GM08714 (cell line): ENCODE data around the gene TAX1BP3.
"Not testable (repeated sequence)": the region's sequence is repeated elsewhere in the genome, so short reads cannot be mapped to it uniquely, and the experiment has no call there.

ENCODE experiments used
- H3K4me3 ChIP-seq: fragments of 200-500 bp; sonication (Bioruptor generic); 2 replicates; pipeline ENCODE4 v1.5.1; 2014; ENCODE audit warnings: mild to moderate bottlenecking, low read length, inconsistent platforms
- ZNF274 ChIP-seq: IDR thresholded peaks from 2 replicates; pipeline ENCODE4 v1.6.1; 2012; ENCODE audit warnings: mild to moderate bottlenecking, low read depth, low read length

Gene TAX1BP3, protein sequence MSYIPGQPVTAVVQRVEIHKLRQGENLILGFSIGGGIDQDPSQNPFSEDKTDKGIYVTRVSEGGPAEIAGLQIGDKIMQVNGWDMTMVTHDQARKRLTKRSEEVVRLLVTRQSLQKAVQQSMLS

DNA sequence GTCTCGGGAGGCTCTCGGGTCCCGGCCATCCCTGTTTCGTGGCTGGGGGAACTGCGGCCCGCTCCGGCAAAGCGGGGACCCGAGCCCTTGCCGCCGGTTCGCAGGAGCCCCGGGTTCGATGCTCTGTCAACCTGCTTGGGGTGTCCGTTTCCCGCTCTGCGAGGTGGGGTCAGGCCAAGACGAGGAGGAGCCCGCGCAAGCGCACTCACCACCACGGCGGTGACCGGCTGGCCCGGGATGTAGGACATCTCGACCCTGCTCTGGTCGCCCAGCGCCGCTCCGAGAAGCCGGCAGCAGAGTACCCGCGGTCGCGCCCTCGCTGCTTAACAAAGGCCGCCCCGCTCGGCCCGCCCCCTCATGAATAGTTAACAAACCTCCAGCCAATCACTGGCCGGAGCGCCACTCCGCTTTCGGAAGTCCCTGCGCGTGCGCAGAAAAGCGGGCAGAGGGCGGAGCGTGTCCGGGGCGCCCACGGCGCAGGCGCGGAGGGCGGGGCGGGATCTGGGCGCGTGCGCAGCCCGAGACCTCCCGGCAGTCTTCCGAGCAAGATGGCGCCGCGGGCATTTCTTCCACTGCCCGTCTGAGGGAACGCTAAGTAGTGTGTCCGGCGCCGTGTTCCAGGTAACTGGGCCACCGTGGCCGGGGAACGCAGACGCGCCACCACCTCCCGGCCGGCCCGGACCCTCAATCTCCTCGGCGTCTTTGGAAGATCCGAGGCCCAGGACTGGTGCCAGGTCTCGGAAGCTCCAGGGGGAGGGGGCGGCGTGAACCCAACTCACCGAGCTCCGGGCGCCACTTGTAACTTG, at the start of gene TAX1BP3, which contains the start of gene EMC6:
Gene TAX1BP3 (minus strand): TSS at position 300 of the 806 bp plus-strand sequence. CDS start 52 bp downstream, at position 248.
Gene EMC6 (plus strand): TSS at position 534 of the 806 bp plus-strand sequence. CDS start 335 bp downstream, outside the sequence.
- no peak for TF ChIP-seq ZNF274
- peak within 1 kb of the TSS; percentile 87 for H3K4me3 ChIP-seq

DNA sequence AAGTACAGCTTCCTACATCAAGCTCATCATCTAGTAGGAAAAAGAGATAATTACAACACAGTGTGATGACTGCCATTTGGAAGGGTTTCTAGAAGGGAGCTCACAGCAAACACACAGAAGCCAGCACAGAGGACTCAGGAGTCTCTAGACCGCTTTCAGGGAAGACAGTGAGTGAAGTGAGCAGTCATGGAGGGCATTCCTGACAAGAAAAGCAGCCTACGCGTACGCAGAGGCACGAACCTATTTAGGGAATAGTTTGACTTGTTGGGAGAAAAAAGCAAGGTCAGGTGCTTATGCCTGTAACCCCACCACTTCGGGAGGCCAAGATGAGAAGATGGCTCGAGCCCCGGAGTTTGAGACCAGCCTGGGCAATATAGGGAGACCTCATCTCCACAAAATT, 46.9 kb upstream of the TAX1BP3 start:
- H3K4me3 ChIP-seq, result no peak overlapping the region
- TF ChIP-seq ZNF274, result no peak

DNA sequence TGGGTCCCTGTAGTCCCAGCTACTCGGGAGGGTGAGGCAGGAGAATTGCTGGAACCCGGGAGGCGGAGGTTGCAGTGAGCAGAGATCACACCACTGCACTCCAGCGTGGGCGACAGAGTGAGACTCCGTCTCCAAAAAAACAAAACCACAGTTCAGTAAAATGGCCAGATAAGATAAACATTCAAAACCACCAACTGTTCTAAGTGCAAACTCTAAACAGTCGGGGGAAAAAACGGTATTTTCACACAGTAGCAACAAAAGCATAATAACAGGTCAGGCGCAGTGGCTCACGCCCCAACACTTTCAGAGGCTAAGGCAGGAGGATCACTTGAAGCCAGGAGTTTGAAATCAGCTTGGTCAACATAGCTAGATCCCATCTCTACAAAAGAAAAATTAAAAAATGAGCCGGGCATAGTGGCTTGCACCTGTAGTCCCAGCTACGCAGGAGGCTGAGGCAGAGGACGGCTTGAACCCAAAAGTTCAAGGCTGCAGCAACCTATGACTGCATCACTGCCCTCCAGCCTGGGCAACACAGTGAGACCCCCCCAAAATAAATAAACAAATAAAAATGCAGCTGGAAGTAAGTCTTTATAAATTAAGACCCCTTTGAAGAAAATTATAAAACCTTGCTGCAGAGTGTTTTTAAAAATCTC, 44.6 kb upstream of the TAX1BP3 start:
- TF ChIP-seq ZNF274, result no peak
- no peak overlapping the region for H3K4me3 ChIP-seq

DNA sequence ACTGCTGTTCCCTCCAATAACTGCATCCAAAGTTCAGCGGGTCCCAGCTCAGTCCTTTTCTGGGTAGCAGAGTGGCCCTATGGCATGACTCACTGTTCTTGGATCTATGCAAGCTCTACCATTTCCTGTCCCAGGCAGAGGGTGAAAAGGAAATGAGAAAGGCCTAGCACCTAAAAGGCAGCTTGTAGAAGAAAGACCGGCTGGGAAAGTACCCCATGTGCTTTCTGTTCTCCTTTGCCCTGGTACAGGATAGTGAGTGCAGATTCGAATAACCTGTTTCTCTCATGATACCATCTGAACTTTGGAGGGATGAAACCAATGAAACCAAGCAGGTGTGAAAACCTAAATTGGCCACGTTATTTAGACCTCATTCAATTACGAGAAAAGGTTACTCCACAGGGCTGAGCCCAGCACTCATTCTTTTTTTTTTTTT, 42.6 kb upstream of the TAX1BP3 start:
- H3K4me3 ChIP-seq, result peak overlapping the region; percentile 40; the same call in 1 of the 2 replicates
- no peak for TF ChIP-seq ZNF274

DNA sequence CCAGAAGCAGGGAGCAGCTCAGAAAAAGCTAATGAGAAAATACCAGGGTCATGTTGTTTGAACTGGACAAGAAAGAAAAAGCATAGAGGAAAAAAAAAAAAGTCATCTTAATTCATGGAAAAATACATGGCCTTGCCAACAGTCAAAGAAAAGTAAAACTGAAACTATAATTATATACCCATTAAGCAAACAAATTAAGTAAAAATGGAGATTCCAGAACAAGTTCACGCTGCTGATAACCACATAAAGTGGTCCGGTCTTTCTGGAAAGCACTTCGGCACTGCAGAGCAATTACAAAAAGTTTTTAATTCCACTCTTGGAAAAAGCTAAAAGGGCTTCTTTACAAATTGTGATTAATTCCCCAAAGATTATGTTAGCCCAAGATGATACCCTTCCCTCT, 40.0 kb upstream of the TAX1BP3 start:
- no peak for TF ChIP-seq ZNF274
- no peak overlapping the region for H3K4me3 ChIP-seq

DNA sequence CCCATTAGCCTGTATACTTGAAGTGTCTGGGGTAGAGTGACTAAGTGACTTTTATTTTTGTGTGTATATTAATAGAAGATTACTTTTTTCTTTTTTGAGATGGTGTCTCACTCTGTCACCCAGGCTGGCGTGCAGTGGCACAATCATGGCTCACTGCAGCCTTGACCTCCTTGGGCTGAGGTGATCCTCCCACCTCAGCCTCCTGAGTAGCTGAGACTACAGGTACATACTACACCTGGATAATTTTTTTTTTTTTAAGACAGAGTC, 37.3 kb upstream of the TAX1BP3 start:
- not testable (repeated sequence) for H3K4me3 ChIP-seq

DNA sequence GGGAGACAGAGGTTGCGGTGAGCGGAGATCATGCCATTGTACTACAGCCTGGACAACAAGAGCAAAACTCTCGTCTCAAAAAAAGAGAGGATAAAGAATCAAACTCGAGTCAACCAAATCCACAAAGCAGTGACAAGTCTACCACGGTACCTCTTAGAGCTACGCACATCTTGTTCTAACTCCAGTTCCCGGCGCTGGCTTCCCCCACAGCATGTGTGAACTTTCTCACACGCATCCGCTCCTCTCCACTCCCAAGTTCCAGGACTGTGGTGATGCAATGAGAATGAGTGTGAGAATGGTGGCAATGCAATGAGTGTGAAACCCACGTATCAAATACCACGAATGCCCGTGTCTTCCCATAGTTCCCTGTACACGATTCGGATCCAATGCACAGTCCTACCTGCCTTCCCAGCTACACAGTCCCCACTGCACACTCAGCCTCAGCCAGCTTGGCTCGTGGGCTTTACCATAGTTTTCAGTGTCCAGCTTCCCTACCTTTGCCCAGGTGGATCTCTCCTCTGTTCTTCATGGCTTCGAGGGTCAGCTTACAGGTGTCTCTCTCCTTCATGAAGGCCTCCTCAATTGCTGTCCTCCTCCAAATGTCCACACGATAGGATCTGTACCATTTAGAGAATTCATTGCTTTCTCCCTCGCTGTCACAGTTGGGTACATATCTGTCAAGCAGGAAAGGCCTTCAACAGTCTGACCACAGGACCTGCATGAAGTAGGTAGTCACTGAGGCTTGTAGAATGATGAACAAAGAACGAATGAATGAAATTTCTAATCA, 36.7 kb upstream of the TAX1BP3 start:
- H3K4me3 ChIP-seq, result no peak overlapping the region
- no peak for TF ChIP-seq ZNF274

DNA sequence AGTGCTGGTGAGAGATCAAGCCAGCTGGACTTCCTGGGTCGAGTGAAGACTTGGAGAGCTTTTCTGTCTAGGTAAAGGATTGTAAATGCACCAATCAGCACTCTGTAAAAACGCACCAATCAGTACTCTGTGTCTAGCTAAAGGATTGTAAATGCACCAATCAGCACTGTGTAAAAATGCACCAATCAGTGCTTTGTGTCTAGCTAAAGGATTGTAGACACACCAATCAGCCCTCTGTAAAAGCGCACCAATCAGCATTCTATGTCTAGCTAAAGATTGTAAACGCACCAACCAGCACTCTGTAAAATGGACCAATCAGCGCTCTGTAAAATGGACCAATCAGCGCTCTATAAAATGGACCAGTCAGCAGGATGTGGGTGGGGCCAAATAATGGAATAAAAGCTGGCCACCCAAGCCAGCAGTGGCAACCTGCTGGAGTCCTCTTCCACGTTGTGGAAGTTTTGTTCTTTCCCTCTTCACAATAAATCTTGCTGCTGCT, 33.7 kb upstream of the TAX1BP3 start:
- H3K4me3 ChIP-seq, result not testable (repeated sequence)

DNA sequence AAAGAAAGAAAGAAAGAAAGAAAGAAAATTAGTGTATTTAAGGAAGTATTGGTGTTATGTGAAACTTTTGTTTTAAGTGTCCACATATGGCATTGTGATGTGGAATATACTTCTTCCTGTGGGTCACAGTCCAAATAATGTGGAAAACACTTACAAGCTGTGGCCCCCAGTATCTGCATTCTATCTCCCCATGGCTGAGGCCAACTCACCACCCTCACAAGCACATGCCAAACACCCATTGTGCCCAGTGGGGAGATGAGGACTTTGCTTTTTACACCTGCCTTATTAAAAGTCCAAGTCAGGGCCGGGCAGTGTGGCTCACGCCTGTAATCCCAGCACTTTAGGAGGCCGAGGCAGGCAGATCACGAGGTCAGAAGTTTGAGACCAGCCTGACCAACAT, 31.6 kb upstream of the TAX1BP3 start:
- H3K4me3 ChIP-seq, result no peak overlapping the region
- TF ChIP-seq ZNF274, result no peak

DNA sequence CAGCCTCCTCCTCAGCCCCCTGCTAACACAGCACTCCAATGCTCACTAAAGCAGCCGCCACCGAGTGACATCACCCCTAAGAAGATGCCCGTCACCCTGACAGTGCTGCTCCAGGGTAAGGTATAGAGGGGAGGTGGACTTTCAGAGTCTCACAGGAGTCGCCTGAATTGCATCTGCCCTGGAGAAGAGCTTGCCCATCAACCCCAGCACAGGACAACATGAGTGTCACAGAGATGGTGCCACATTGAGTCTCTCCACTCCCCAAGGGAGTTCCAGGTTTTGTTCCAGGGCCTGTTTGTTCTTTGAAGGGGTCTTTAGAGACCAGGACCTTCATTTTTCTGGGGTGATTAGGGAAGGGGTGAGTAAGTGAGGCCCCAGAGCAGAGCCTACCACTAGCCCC, 29.8 kb upstream of the TAX1BP3 start:
- H3K4me3 ChIP-seq, result no peak overlapping the region
- no peak for TF ChIP-seq ZNF274

DNA sequence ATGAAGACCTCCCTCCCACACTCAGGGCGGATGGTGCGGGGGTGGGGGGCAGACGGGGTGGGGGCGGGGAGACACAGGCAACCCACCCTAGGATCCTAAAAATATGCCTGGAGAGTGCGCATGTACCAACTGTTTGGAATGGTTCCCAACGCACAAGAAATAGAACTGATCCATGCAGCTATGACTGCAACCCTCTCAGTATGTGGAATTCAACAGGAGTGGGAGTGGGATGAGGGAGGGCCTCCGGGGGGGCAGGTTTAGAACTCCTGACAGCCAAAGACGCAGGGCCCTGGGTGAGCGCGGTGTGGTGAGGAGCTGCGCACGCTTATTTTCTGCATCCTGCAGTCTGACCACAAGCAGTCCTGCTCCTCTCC, 28.7 kb upstream of the TAX1BP3 start:
- no peak overlapping the region for H3K4me3 ChIP-seq
- TF ChIP-seq ZNF274, result no peak

DNA sequence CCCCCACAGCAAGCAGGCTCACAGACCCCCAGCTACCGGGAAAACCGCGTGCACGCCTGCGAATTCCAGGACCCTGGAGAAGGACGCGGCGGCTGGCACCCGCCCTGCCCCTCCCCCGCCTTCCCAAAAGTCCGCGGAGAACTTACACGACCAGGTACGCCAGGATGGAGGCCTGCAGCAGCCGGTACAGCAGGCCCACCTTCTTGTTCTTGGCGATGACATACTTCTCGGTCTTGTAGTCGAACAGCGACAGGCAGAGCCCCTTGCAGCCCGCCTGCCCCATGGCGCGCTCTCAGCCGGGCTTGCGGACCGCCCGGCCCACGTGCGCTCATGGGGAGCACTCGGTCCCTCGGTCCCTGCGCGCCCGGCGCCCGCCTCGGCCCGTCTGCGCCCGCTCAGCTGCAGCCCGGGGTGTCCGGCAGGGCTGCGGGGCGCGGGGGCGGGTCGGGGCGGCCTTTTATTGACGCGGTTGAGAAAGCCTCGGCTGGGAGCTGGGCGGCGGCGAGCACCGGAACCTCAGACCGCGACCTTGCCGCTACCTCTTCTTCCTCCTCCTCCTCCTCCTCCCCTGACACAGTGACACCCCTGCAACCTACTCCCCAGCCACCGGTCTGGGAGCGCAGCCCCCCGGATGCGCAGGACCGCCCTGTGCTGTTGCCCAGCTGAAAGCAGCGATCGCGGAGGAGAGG, 27.5 kb upstream of the TAX1BP3 start, which contains the start of gene P2RX5:
Gene P2RX5 (minus strand): TSS at position 433 of the 689 bp plus-strand sequence. CDS start 150 bp downstream, at position 283.
- TF ChIP-seq ZNF274, result no peak
- peak within 1 kb of the TSS; percentile 59; the same call in 1 of the 2 replicates for H3K4me3 ChIP-seq

DNA sequence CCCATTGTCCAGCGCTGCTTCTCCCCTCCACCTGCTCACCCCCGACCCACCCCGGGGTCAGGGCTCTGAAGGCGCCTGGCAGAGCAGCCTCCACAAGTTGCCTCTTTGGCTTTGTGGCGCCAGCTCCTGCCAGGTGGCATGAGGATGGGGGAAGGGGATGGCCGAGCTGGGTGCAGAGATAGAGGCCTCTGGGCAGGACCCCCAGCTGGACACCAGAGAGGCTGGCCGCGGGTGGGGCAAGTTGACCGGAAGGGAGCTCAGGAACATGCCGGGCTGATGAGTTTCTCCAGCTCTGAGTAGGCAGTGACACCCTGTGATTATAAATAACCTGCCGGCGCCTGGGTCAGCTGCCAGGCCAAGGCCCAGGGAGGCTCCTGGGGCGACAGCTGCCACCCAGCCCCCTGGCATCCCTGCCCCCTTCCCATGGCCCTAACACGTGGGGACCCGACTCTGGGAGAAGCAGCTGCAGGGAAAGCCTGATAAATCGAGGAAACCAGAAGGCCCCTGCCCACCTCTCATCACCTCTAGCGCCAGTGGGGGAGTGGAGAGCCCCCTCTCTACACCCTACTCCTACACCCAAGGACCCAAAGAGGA, 26.8 kb upstream of the TAX1BP3 start:
- peak overlapping the region; percentile 59; the same call in 1 of the 2 replicates for H3K4me3 ChIP-seq
- TF ChIP-seq ZNF274, result no peak
